Stimulated activated CD4-positive, alpha-beta T cell treated with anti-CD3 and anti-CD28 coated beads, Interleukin-12 subunit alpha, Interleukin-12 subunit beta, amount 100 ng/mL, for 4 hours (primary cell): Measurements from ENCODE around the gene SERPINA1.
"Not testable (repeated sequence)": the region's sequence is repeated elsewhere in the genome, so short reads cannot be mapped to it uniquely, and the experiment has no call there.

Experiments
- DNase-seq: peaks from one replicate; pipeline ENCODE4 v3.0.0-alpha.2; 2020

The SERPINA1 gene

GRCh38 chr14:94368956-94369355 is 19.4 kb downstream of the SERPINA1 start:
- DNase-seq, result no peak

- no peak for DNase-seq
Observed at GRCh38 chr14:94368243-94368590, 20.2 kb downstream of the SERPINA1 start.

- DNase-seq, result no peak
Observed at GRCh38 chr14:94367347-94368242, 20.8 kb downstream of the SERPINA1 start.

- no peak for DNase-seq
Observed at GRCh38 chr14:94366146-94366915, 22.1 kb downstream of the SERPINA1 start, which contains the start of gene SERPINA2. SERPINA2 (minus strand) TSS chr14:94366698.

GRCh38 chr14:94365624-94366023 is 22.8 kb downstream of the SERPINA1 start:
- DNase-seq, result no peak

- DNase-seq, result no peak
Observed at GRCh38 chr14:94364964-94365363, 23.4 kb downstream of the SERPINA1 start.

- DNase-seq, result no peak
Observed at GRCh38 chr14:94364037-94364436, 24.4 kb downstream of the SERPINA1 start.

GRCh38 chr14:94363151-94363624 is 25.2 kb downstream of the SERPINA1 start:
- DNase-seq, result no peak

- no peak for DNase-seq
Observed at GRCh38 chr14:94362614-94363133, 25.7 kb downstream of the SERPINA1 start.

- no peak for DNase-seq
Observed at GRCh38 chr14:94361682-94362081, 26.7 kb downstream of the SERPINA1 start.

GRCh38 chr14:94360945-94361565 is 27.3 kb downstream of the SERPINA1 start:
- no peak for DNase-seq

- DNase-seq, result no peak
Observed at GRCh38 chr14:94357166-94357565, 31.2 kb downstream of the SERPINA1 start.

GRCh38 chr14:94356379-94357056 is 31.9 kb downstream of the SERPINA1 start:
- no peak for DNase-seq

GRCh38 chr14:94355191-94355794 is 33.1 kb downstream of the SERPINA1 start:
- DNase-seq, result no peak

GRCh38 chr14:94354638-94355185 is 33.7 kb downstream of the SERPINA1 start:
- no peak for DNase-seq

- DNase-seq, result not testable (repeated sequence)
Observed at GRCh38 chr14:94354190-94354589, 34.2 kb downstream of the SERPINA1 start.

GRCh38 chr14:94349276-94349675 is 39.1 kb downstream of the SERPINA1 start:
- no peak for DNase-seq

GRCh38 chr14:94348836-94349235 is 39.6 kb downstream of the SERPINA1 start:
- DNase-seq, result no peak

GRCh38 chr14:94346841-94347240 is 41.6 kb downstream of the SERPINA1 start:
- no peak for DNase-seq

- DNase-seq, result peak; percentile 45
Observed at GRCh38 chr14:94346065-94346786, 42.2 kb downstream of the SERPINA1 start.
